Gastrocnemius medialis (tissue), 4 donors: Measurements from ENCODE around the gene FAM13A.

ENCODE experiments used
- CTCF ChIP-seq, 5 experiments: fragments of 450-650 bp in 3 of 5; fragments of 200-600 bp in 2 of 5; sonication (generic) in 2 of 5; IDR thresholded peaks in 4 of 5; conservative IDR thresholded peaks in 1 of 5; 1 replicate in 4 of 5; 2 replicates in 1 of 5; pipeline ENCODE4 v1.5.1; 2016 to 2019; ENCODE audit warnings: antibody characterized with exemption in 5 of 5, mild to moderate bottlenecking in 3 of 5, moderate library complexity in 3 of 5
- POLR2A ChIP-seq, 2 donors: fragments of 450-650 bp; IDR thresholded peaks; one replicate each; pipeline ENCODE4 v1.6.1; 2017; ENCODE audit warnings: antibody characterized with exemption in 2 of 2, mild to moderate bottlenecking in 2 of 2, moderate library complexity in 2 of 2

GRCh38 chr4:88953400-88953799 lies 103.6 kb downstream of the FAM13A start:
- TF ChIP-seq CTCF (IDR thresholded peaks at IDR 0.05 in 4 of 5, conservative IDR thresholded peaks at IDR 0.05 in 1 of 5) = no peak
- TF ChIP-seq POLR2A (IDR thresholded peaks at IDR 0.05) = no peak
